GM18526 (cell line): ENCODE data around the gene ACTG1.

Source experiments
- POLR2A ChIP-seq: IDR thresholded peaks from 3 replicates; pipeline ENCODE4 v1.6.1; 2011; ENCODE audit not compliant: insufficient read length; ENCODE audit errors: extremely low read depth

Gene ACTG1

GRCh38 chr17:81461607-81462500, 50.7 kb downstream of the ACTG1 start:
- no peak for TF ChIP-seq POLR2A

DNA sequence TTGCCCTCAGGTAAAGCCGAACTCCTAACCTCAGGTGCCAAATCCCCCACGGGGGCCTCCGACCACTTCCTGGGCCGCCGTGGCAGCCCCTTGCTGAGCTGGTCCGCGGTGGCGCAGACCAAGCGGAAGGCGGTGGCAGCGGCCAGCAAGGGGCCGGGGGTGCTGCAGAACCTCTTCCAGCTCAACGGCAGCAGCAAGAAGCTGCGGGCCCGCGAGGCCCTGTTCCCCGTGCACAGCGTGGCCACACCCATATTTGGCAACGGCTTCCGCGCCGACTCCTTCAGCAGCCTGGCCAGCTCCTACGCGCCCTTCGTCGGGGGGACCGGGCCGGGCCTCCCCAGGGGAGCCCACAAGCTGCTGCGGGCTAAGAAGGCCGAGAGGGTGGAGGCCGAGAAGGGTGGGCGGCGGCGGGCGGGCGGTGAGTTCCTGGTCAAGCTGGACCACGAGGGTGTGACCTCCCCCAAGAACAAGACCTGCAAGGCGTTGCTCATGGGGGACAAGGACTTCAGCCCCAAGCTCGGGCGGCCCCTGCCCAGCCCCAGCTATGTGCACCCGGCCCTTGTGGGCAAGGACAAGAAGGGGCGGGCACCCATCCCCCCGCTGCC, 51.6 kb downstream of the ACTG1 start:
- no peak for TF ChIP-seq POLR2A
